ENCODE measurements around the gene DCLRE1C. TPM values are rescaled to one million over a fixed set of nuclear protein-coding genes. Genes with fewer than 3 reads are reported as not detected.

The DCLRE1C gene
- total RNA-seq, 6 experiments from 2014 or later = 1.7 to 5.0 (median 3.0) TPM

GRCh38 chr10:14925268-14925667 is 28.6 kb downstream of the DCLRE1C start:
- DNase-seq = no peak
- Histone ChIP-seq H3K27ac (no peak overlapping the region), H3K9me3 (no peaks in the 10 kb centered on the region), H3K27me3 (no peaks in the 10 kb centered on the region), H3K4me1 (no peaks in the 10 kb centered on the region), H3K4me3 (no peak overlapping the region), H3K36me3 (peaks cover 0 to 2% (median 0%) of the 10 kb centered on the region in 4 donors)
- ATAC-seq = no peak
- TF ChIP-seq CTCF (IDR thresholded peaks at IDR 0.05) (no peak), POLR2A (IDR thresholded peaks at IDR 0.05) (no peak)
- WGBS (ENCODE audit: insufficient coverage, low coverage, low lambda C conversion rate, missing lambda C conversion rate) = 96% methylated on average over 2 of the region's 2 CpGs
- intact Hi-C loops (cut with DNase I) = no loop called here

GRCh38 chr10:14924013-14924412 is 29.9 kb downstream of the DCLRE1C start:
- Histone ChIP-seq H3K27ac (no peak overlapping the region), H3K9me3 (no peaks in the 10 kb centered on the region), H3K36me3 (peaks cover 0 to 4% (median 2%) of the 10 kb centered on the region in 4 donors), H3K4me3 (no peak overlapping the region), H3K4me1 (no peaks in the 10 kb centered on the region), H3K27me3 (no peaks in the 10 kb centered on the region)
- 94% methylated on average over 7 of the region's 7 CpGs for WGBS (ENCODE audit: insufficient coverage, low coverage, low lambda C conversion rate, missing lambda C conversion rate)
- ATAC-seq (no peak), DNase-seq (no peak)
- intact Hi-C loops (cut with DNase I) = no loop called here
- no peak for TF ChIP-seq POLR2A (IDR thresholded peaks at IDR 0.05)
- no peak for TF ChIP-seq CTCF (IDR thresholded peaks at IDR 0.05)

GRCh38 chr10:14918964-14919363 is 34.9 kb downstream of the DCLRE1C start:
- intact Hi-C loops (cut with DNase I) = no loop called here
- Histone ChIP-seq H3K36me3 (peaks cover 0 to 13% (median 3%) of the 10 kb centered on the region in 4 donors), H3K27ac (no peak overlapping the region), H3K4me1 (no peaks in the 10 kb centered on the region), H3K9me3 (peaks cover 0 to 5% (median 0%) of the 10 kb centered on the region in 4 donors), H3K27me3 (no peaks in the 10 kb centered on the region), H3K4me3 (no peak overlapping the region)
- DNase-seq (no peak), ATAC-seq (no peak)
- 94% methylated on average over 3 of the region's 3 CpGs for WGBS (ENCODE audit: insufficient coverage, low coverage, low lambda C conversion rate, missing lambda C conversion rate)
- no peak for TF ChIP-seq CTCF (IDR thresholded peaks at IDR 0.05)
- no peak for TF ChIP-seq POLR2A (IDR thresholded peaks at IDR 0.05)

DNA sequence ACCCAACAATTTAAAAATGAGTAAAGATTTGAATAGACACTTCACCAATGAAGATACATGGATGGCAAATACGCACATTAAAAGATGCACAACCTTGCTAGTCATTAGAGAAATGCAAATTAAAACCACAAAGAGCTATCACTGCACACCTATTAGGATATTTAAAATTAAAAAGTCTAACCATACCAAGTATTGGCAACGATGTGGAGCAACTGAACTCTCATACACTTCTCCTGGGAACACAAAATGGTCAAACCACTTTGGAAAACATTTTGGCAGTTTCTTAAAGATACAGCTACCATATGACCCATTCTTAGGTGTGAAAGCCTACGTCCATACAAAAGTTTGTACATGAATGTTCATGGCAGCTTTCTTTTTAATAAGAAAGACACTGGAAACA is 36.1 kb downstream of the DCLRE1C start:
- intact Hi-C loops (cut with DNase I) = no loop called here
- Histone ChIP-seq H3K36me3 (peaks cover 0 to 13% (median 3%) of the 10 kb centered on the region in 4 donors), H3K4me3 (no peak overlapping the region), H3K4me1 (no peaks in the 10 kb centered on the region), H3K27me3 (no peaks in the 10 kb centered on the region), H3K9me3 (peaks cover 0 to 5% (median 0%) of the 10 kb centered on the region in 4 donors), H3K27ac (no peak overlapping the region)
- TF ChIP-seq POLR2A (IDR thresholded peaks at IDR 0.05) (no peak), CTCF (IDR thresholded peaks at IDR 0.05) (no peak)
- ATAC-seq (no peak), DNase-seq (no peak)
- WGBS (ENCODE audit: insufficient coverage, low coverage, low lambda C conversion rate, missing lambda C conversion rate) = 97% methylated on average over 3 of the region's 3 CpGs

GRCh38 chr10:14916600-14916999 is 37.3 kb downstream of the DCLRE1C start:
- Histone ChIP-seq H3K9me3 (peaks cover 0 to 5% (median 0%) of the 10 kb centered on the region in 4 donors), H3K4me3 (no peak overlapping the region), H3K4me1 (no peaks in the 10 kb centered on the region), H3K36me3 (peaks cover 0 to 13% (median 3%) of the 10 kb centered on the region in 4 donors), H3K27me3 (no peaks in the 10 kb centered on the region), H3K27ac (no peak overlapping the region)
- no peak for DNase-seq
- 96% methylated on average over 2 of the region's 2 CpGs for WGBS (ENCODE audit: insufficient coverage, low coverage, low lambda C conversion rate, missing lambda C conversion rate)
- TF ChIP-seq CTCF (IDR thresholded peaks at IDR 0.05) = no peak
- no peak for TF ChIP-seq POLR2A (IDR thresholded peaks at IDR 0.05)
- intact Hi-C loops (cut with DNase I) = no loop called here
- ATAC-seq = no peak
